ENCODE measurements around the gene PLXDC2. TPM values are rescaled to one million over a fixed set of nuclear protein-coding genes. Genes with fewer than 3 reads are reported as not detected.
"Not testable (repeated sequence)": the region's sequence is repeated elsewhere in the genome, so short reads cannot be mapped to it uniquely, and the experiment has no call there.

The PLXDC2 gene
- polyA plus RNA-seq, 1 donor, result 32.9 TPM

GRCh38 chr10:20040012-20040411 lies 223.8 kb downstream of the PLXDC2 start:
- no peak for DNase-seq

- DNase-seq, result no peak
Measured at GRCh38 chr10:20041931-20042330, 225.7 kb downstream of the PLXDC2 start.

DNA sequence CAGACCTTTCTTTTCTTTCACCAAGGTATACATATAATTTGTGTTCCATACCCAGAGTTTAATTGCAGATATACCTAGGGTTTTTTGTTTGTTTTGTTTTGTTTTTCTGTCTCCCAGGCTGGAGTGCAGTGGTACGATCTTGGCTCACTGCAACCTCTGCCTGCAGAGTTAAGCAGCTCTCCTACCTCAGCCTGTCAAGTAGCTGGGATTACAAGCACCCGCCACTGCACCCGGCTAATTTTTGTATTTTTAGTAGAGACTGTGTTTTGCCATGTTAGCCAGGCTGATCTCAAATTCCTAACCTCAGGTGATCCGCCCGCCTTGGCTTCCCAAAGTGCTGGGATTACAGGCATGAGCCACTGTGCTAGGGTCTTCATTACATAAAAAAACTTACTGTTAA lies 228.9 kb downstream of the PLXDC2 start:
- DNase-seq, result not testable (repeated sequence)

DNA sequence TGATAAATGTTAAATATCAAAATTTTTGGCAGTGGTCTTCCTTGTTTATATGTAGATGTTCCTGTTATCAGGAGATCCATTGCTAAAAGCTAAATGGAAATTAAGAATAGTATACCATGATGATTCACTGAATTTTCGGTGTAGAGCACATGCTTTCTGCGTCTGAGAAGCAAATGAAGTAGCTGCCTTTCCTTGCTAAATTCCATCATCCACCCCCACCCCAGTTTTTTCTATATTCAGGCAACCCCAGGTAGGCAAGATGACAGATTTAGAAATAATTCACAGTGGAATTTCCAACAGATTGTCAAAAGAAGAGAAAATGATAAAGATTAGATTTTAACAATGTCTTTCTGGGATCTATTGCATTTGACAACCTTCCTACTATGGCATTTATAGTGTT lies 231.9 kb downstream of the PLXDC2 start:
- no peak for DNase-seq

- no peak for DNase-seq
Measured at GRCh38 chr10:20058135-20058534, 241.9 kb downstream of the PLXDC2 start.

- DNase-seq, result no peak
Measured at GRCh38 chr10:20059084-20059835, 243.0 kb downstream of the PLXDC2 start.

- no peak for DNase-seq
Measured at GRCh38 chr10:20065814-20066213, 249.6 kb downstream of the PLXDC2 start.

- DNase-seq, result no peak
Measured at GRCh38 chr10:20073167-20073566, 256.9 kb downstream of the PLXDC2 start.

GRCh38 chr10:20075713-20076112 lies 259.5 kb downstream of the PLXDC2 start:
- no peak for DNase-seq

DNA sequence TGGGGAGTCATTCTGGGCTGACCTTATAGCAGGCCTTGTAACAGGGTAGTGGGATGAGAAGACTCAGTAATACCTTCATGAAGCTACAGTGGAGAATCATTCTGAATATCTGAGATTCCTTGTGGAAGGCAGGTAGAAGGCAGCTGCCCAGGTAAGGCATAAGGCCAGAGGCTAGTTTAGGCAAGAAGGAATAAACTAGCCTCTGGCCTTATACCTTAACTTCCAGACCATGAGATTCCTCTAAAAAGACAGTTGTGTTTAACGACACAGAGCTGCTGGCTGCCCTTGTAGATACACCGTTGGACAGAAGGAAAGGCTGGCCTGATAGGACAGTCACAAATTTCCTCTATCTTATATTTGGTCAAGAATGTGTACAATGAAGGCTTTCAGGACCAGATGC lies 268.2 kb downstream of the PLXDC2 start:
- DNase-seq, result no peak

GRCh38 chr10:20085115-20085514 lies 268.9 kb downstream of the PLXDC2 start:
- no peak for DNase-seq

DNA sequence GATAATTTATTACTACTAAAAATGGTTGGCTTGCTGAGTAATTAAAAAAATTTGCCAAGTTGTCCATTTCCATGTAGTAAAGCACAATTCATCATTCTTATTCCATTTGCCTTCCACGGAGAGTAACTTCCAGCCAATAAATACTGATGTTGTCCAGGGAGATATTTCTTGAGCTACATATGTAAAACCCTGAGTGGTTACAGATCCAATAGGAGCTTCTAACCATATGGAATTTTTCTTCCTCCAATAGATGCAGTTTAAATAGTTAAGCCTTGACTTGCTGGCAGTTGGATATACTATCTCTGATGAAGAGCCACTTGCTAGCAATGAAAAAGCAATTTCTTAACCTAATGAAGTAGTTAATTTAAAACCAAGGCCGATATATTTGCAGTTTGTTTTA lies 271.1 kb downstream of the PLXDC2 start:
- DNase-seq, result no peak

- no peak for DNase-seq
Measured at GRCh38 chr10:20088061-20088701, 271.9 kb downstream of the PLXDC2 start.

DNA sequence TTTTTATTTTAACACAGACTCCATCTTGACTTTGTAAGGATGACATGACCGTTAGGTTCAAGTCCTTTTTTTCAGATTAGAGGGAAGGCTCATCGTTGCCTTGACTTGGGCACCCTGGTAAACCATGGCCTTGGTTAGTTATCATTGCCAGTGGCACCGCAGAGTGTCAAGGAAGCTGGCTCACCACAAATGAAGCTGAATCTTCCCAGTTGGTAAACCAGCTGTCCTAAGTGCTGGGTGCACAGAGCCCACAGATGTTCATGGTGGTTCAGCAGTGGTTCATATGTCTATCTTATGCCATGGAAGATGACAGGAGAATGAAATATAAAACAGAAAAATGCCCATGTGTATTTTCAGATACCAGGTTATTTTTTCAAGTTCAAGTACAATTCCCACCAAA lies 273.6 kb downstream of the PLXDC2 start:
- no peak for DNase-seq

DNA sequence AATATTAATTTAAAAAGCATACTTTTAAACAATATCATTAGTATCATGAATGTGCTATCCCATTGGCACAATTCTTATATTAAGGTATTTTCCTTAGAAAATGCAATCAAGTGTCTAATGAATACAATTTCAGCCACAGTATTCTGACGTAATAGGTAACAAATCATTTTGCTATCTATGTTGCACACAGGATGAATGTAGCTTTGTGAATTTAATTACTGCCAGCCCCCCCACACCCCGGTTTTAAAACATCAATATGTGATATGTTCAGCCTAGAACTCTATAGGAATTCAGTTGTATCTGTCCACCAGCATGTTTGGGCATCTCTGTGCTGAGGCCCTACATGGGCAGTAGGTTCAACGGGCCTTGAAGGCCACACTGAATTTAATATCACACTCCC lies 274.6 kb downstream of the PLXDC2 start:
- no peak for DNase-seq

- DNase-seq, result no peak
Measured at GRCh38 chr10:20091698-20092097, 275.5 kb downstream of the PLXDC2 start.

DNA sequence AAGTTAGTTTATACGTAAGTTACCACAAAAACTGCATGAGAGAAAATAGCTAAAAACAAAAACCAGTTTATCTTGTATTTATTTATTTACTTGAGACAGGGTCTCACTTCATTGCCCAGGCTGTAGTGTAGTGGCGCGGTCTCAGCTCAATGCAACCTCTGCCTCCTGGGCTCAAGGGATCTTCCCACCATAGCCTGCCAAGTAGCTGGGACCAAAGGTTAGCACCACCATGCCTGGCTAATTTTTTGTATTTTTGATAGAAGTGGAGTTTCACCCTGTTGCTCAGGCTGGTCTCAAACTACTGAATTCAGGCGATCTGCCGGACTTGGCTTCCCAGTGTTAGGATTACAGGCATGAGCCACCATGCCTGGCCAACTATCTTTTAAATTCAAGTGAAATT lies 277.4 kb downstream of the PLXDC2 start:
- DNase-seq, result no peak

- DNase-seq, result no peak
Measured at GRCh38 chr10:20094226-20094976, 278.2 kb downstream of the PLXDC2 start.

DNA sequence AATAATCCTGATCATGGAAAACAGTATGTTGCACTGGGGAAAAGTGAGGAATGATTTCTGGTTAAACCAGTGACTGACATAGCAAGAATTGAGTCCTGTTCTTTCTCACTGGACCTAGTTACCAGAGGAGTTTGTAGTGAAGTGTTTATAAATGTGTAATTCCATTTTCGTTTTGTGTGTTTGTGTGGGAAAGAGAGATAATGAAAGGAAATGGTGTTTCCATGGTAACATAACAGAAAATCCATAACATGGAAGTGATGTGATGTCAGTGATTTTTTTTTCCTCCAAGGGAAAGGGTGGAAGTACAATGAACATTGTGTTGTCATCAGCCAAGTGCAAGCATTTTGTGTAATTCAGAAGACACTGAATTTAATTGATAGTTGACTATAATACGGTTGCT lies 283.9 kb downstream of the PLXDC2 start:
- DNase-seq, result peak; percentile 33

- no peak for DNase-seq
Measured at GRCh38 chr10:20105236-20105635, 289.0 kb downstream of the PLXDC2 start.

GRCh38 chr10:20105931-20106330 lies 289.7 kb downstream of the PLXDC2 start:
- DNase-seq, result no peak

- DNase-seq, result no peak
Measured at GRCh38 chr10:20108021-20108420, 291.8 kb downstream of the PLXDC2 start.

DNA sequence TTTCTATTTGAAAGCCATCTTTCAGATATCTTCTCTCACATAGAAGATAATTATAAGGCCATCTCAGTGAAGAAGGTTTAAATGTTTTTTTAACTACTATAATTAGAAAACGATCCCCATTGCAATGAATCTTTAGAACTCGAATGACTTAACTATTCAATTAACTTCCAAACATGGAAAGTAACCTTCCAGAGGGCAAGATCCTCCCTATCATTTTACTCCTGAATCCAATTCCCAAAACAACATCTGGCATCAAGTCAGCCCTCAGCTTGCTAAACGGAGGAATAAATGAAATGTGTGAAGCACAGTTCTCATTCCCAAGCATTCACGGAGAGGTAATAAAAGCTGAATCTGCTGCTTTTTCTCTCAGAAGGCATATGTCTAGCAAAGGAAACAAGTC lies 293.4 kb downstream of the PLXDC2 start:
- no peak for DNase-seq

All from left kidney (tissue), 2 donors.